MM.1S (cell line): Measurements from ENCODE around the gene SNRPA.
A peak's percentile ranks its signal among the peaks of the same experiment; 100 is the strongest.
"Not testable (repeated sequence)": the region's sequence is repeated elsewhere in the genome, so short reads cannot be mapped to it uniquely, and the experiment has no call there.

Source experiments
- DNase-seq: peaks from one replicate; pipeline ENCODE4 v3.0.0-alpha.2; 2015
- H2AFZ ChIP-seq: fragments of 300-600 bp; sonication (generic); 2 replicates; pipeline ENCODE4 v1.6.0; 2016; ENCODE audit warnings: antibody characterized with exemption, low read length
- H3F3A ChIP-seq: fragments of 300-600 bp; sonication (generic); 2 replicates; pipeline ENCODE4 v1.6.1; 2016; ENCODE audit warnings: mild to moderate bottlenecking, antibody characterized with exemption, low read length, moderate library complexity, mixed read lengths; ENCODE audit not compliant: insufficient read depth
- H3K27ac ChIP-seq: fragments of 300-600 bp; sonication (generic); 2 replicates; pipeline ENCODE4 v1.5.1; 2016; ENCODE audit warnings: mild to moderate bottlenecking, low read length
- H3K27me3 ChIP-seq: fragments of 300-600 bp; sonication (generic); replicated peaks from 2 replicates; pipeline ENCODE4 v1.6.0; 2016; ENCODE audit warnings: low read length; ENCODE audit not compliant: insufficient read depth
- H3K36me3 ChIP-seq: fragments of 300-600 bp; sonication (generic); replicated peaks from 2 replicates; pipeline ENCODE4 v1.6.1; 2016; ENCODE audit warnings: mild to moderate bottlenecking, low read length, mixed read lengths; ENCODE audit not compliant: insufficient read depth
- H3K4me1 ChIP-seq: fragments of 300-600 bp; sonication (generic); 2 replicates; pipeline ENCODE4 v1.6.1; 2016; ENCODE audit warnings: low read length, mixed read lengths
- H3K4me2 ChIP-seq: fragments of 300-600 bp; sonication (generic); 2 replicates; pipeline ENCODE4 v1.6.0; 2016; ENCODE audit warnings: low read depth, low read length
- H3K4me3 ChIP-seq: fragments of 300-600 bp; sonication (generic); 2 replicates; pipeline ENCODE4 v1.5.1; 2016; ENCODE audit warnings: low read length, mixed read lengths
- H3K79me2 ChIP-seq: fragments of 300-600 bp; sonication (generic); 2 replicates; pipeline ENCODE4 v1.6.1; 2016; ENCODE audit warnings: mixed run types, low read length, mixed read lengths
- H3K9ac ChIP-seq: fragments of 300-600 bp; sonication (generic); 2 replicates; pipeline ENCODE4 v1.6.1; 2016; ENCODE audit warnings: low read length, mixed read lengths
- H3K9me2 ChIP-seq: fragments of 300-600 bp; sonication (generic); replicated peaks from 2 replicates; pipeline ENCODE4 v1.6.1; 2016; ENCODE audit warnings: mild to moderate bottlenecking, low read length, mixed read lengths; ENCODE audit not compliant: insufficient read depth
- H3K9me3 ChIP-seq: fragments of 300-600 bp; sonication (generic); replicated peaks from 2 replicates; pipeline ENCODE4 v1.6.1; 2016; ENCODE audit warnings: mild to moderate bottlenecking, low read length, mixed read lengths; ENCODE audit not compliant: insufficient read depth
- H4K20me1 ChIP-seq: fragments of 300-600 bp; sonication (generic); 2 replicates; pipeline ENCODE4 v1.6.1; 2016; ENCODE audit warnings: mild to moderate bottlenecking, low read length, moderate library complexity, mixed read lengths; ENCODE audit not compliant: insufficient read depth
- CTCF ChIP-seq: fragments of 300-600 bp; sonication (generic); IDR thresholded peaks from 2 replicates; pipeline ENCODE4 v1.5.1; 2016; ENCODE audit warnings: antibody characterized with exemption, low read length, mixed read lengths
- EZH2 ChIP-seq: fragments of 300-600 bp; sonication (generic); optimal IDR thresholded peaks from 2 replicates; pipeline ENCODE3; 2017; ENCODE audit warnings: low read depth, mild to moderate bottlenecking, antibody characterized with exemption, low read length, mixed read lengths
- EZH2phosphoT487 ChIP-seq: fragments of 300-600 bp; sonication (generic); IDR thresholded peaks from 2 replicates; pipeline ENCODE4 v1.6.1; 2018; ENCODE audit warnings: antibody characterized with exemption, low read length

The SNRPA gene

GRCh38 chr19:40768869-40769268 is 17.9 kb downstream of the SNRPA start:
- DNase-seq, result no peak
- H3K9me3 ChIP-seq, result no peaks in the 10 kb centered on the region
- H3K9ac ChIP-seq, result no peak overlapping the region
- H3K4me2 ChIP-seq, result no peak overlapping the region
- H3F3A ChIP-seq, result no peaks in the 10 kb centered on the region
- H3K79me2 ChIP-seq, result no peaks in the 10 kb centered on the region
- peaks cover 15% of the 10 kb centered on the region for H3K36me3 ChIP-seq
- peaks cover under 1% of the 10 kb centered on the region; the same call in 1 of the 2 replicates for H3K27me3 ChIP-seq
- no peak overlapping the region for H2AFZ ChIP-seq
- H3K4me3 ChIP-seq, result no peak overlapping the region
- no peaks in the 10 kb centered on the region for H3K9me2 ChIP-seq
- no peak overlapping the region for H3K27ac ChIP-seq
- H3K4me1 ChIP-seq, result no peaks in the 10 kb centered on the region
- no peaks in the 10 kb centered on the region for H4K20me1 ChIP-seq
- TF ChIP-seq CTCF (no peak), EZH2phosphoT487 (no peak)

GRCh38 chr19:40771101-40771862 is 20.3 kb downstream of the SNRPA start:
- H3K4me3 ChIP-seq, H3K36me3 ChIP-seq: not testable (repeated sequence)
- DNase-seq, result peak; percentile 12

GRCh38 chr19:40774916-40775631 is 24.1 kb downstream of the SNRPA start, which contains the start of gene MIA:
TSS of gene MIA (plus strand) at chr19:40775521. CDS start at chr19:40775543, 22 bp downstream.
- H3K36me3 ChIP-seq, result no peaks in the 10 kb centered on the region
- H2AFZ ChIP-seq, result no peak within 1 kb of the TSS
- DNase-seq, result no peak
- peaks cover 30% of the 10 kb centered on the region for H3K27me3 ChIP-seq
- H3K4me3 ChIP-seq, result no peak within 1 kb of the TSS
- H3K27ac ChIP-seq, result no peak within 1 kb of the TSS
- TF ChIP-seq CTCF (no peak), EZH2 (no peak), EZH2phosphoT487 (no peak)
- no peak within 1 kb of the TSS for H3K4me2 ChIP-seq
- H3K79me2 ChIP-seq, result no peaks in the 10 kb centered on the region
- no peaks in the 10 kb centered on the region for H3K9me2 ChIP-seq
- H3F3A ChIP-seq, result peaks cover 14% of the 10 kb centered on the region
- H3K4me1 ChIP-seq, result peaks cover 12% of the 10 kb centered on the region
- H3K9ac ChIP-seq, result no peak within 1 kb of the TSS
- H4K20me1 ChIP-seq, result peaks cover 7% of the 10 kb centered on the region
- H3K9me3 ChIP-seq, result no peaks in the 10 kb centered on the region

More at GRCh38 chr19:40771101-40771862, 20.3 kb downstream of the SNRPA start:
- not testable (repeated sequence) for H3K4me1 ChIP-seq, H3F3A ChIP-seq, H3K9ac ChIP-seq, H4K20me1 ChIP-seq, H3K27ac ChIP-seq, H3K4me2 ChIP-seq, H2AFZ ChIP-seq, H3K9me3 ChIP-seq, H3K79me2 ChIP-seq, H3K9me2 ChIP-seq
- H3K27me3 ChIP-seq, result peaks cover 25% of the 10 kb centered on the region

- Histone ChIP-seq H3K27ac (no peak overlapping the region), H3K4me1 (peaks cover 12% of the 10 kb centered on the region), H4K20me1 (peaks cover 7% of the 10 kb centered on the region), H3K9me2 (no peaks in the 10 kb centered on the region), H3K36me3 (no peaks in the 10 kb centered on the region), H3K27me3 (peaks cover 30% of the 10 kb centered on the region), H2AFZ (no peak overlapping the region), H3K79me2 (no peaks in the 10 kb centered on the region), H3F3A (peaks cover 14% of the 10 kb centered on the region), H3K4me2 (no peak overlapping the region), H3K9me3 (no peaks in the 10 kb centered on the region), H3K4me3 (no peak overlapping the region), H3K9ac (no peak overlapping the region)
- no peak for TF ChIP-seq EZH2
- no peak for DNase-seq
Observed at GRCh38 chr19:40775632-40776022, 24.6 kb downstream of the SNRPA start.
